ENCODE results near the gene HSPA12A. TPM values are rescaled to one million over a fixed set of nuclear protein-coding genes. Genes with fewer than 3 reads are reported as not detected.

Gene HSPA12A
- total and polyA plus RNA-seq, 4 donors, result 2.0 to 9.8 (median 5.0) TPM

- Histone ChIP-seq H3K36me3 (ENCODE audit: control insufficient read depth in 4 of 4, insufficient read depth in 4 of 4, low read length in 4 of 4) (peaks cover 0 to 2% (median 0%) of the 10 kb centered on the region in 4 donors), H3K9ac (ENCODE audit: insufficient read depth in 1 of 2, low read length in 2 of 2) (no peak overlapping the region), H3K4me1 (ENCODE audit: control insufficient read depth in 5 of 5, insufficient read depth in 5 of 5, low read length in 5 of 5) (peaks cover 0 to 1% (median 0%) of the 10 kb centered on the region in 5 donors), H3K9me3 (ENCODE audit: control insufficient read depth in 4 of 4, insufficient read depth in 3 of 4, low read length in 3 of 4) (peaks cover 0 to 2% (median 0%) of the 10 kb centered on the region in 4 donors), H3K27ac (ENCODE audit: low read depth in 1 of 2, low read length in 1 of 2) (no peak overlapping the region), H3K4me3 (no peak overlapping the region), H3K27me3 (ENCODE audit: control insufficient read depth in 3 of 3, insufficient read depth in 3 of 3, low read length in 2 of 3) (peaks cover 0 to 3% (median 0%) of the 10 kb centered on the region in 3 donors)
- no peak for TF ChIP-seq CTCF (IDR thresholded peaks at IDR 0.05; ENCODE audit: control extremely low read depth, extremely low read depth)
- DNase-seq (no peak), ATAC-seq (ENCODE audit: insufficient read depth, low FRiP score) (no peak)
- 82 to 89% methylated on average over 2 of the region's 2 CpGs for WGBS, 2 donors
Measured at GRCh38 chr10:116673866-116674265, 68.5 kb downstream of the HSPA12A start.

- no peak for TF ChIP-seq CTCF (IDR thresholded peaks at IDR 0.05; ENCODE audit: control extremely low read depth, extremely low read depth)
- Histone ChIP-seq H3K9me3 (ENCODE audit: control insufficient read depth in 4 of 4, insufficient read depth in 3 of 4, low read length in 3 of 4) (peaks cover 0 to 5% (median 0%) of the 10 kb centered on the region in 4 donors), H3K4me1 (ENCODE audit: control insufficient read depth in 5 of 5, insufficient read depth in 5 of 5, low read length in 5 of 5) (peaks cover 0 to 1% (median 0%) of the 10 kb centered on the region in 5 donors), H3K4me3 (no peak overlapping the region), H3K27ac (ENCODE audit: low read depth in 1 of 2, low read length in 1 of 2) (no peak overlapping the region), H3K36me3 (ENCODE audit: control insufficient read depth in 4 of 4, insufficient read depth in 4 of 4, low read length in 4 of 4) (peaks cover 0 to 2% (median 0%) of the 10 kb centered on the region in 4 donors), H3K27me3 (ENCODE audit: control insufficient read depth in 3 of 3, insufficient read depth in 3 of 3, low read length in 2 of 3) (peaks cover 0 to 3% (median 0%) of the 10 kb centered on the region in 3 donors), H3K9ac (ENCODE audit: insufficient read depth in 1 of 2, low read length in 2 of 2) (no peak overlapping the region)
- WGBS, 2 donors, result 92 to 95% methylated on average over 5 of the region's 5 CpGs
- ATAC-seq (ENCODE audit: insufficient read depth, low FRiP score), result no peak
- DNase-seq, result no peak
Measured at GRCh38 chr10:116672891-116673290, 69.5 kb downstream of the HSPA12A start.

GRCh38 chr10:116671274-116671926 is 71.0 kb downstream of the HSPA12A start:
- Histone ChIP-seq H3K9ac (ENCODE audit: insufficient read depth in 1 of 2, low read length in 2 of 2) (no peak overlapping the region), H3K4me3 (no peak overlapping the region), H3K9me3 (ENCODE audit: control insufficient read depth in 4 of 4, insufficient read depth in 3 of 4, low read length in 3 of 4) (peaks cover 0 to 7% (median 0%) of the 10 kb centered on the region in 4 donors), H3K36me3 (ENCODE audit: control insufficient read depth in 4 of 4, insufficient read depth in 4 of 4, low read length in 4 of 4) (peaks cover 0 to 2% (median 0%) of the 10 kb centered on the region in 4 donors), H3K27me3 (ENCODE audit: control insufficient read depth in 3 of 3, insufficient read depth in 3 of 3, low read length in 2 of 3) (peaks cover 0 to 3% (median 0%) of the 10 kb centered on the region in 3 donors), H3K4me1 (ENCODE audit: control insufficient read depth in 5 of 5, insufficient read depth in 5 of 5, low read length in 5 of 5) (peaks cover 0 to 1% (median 0%) of the 10 kb centered on the region in 5 donors), H3K27ac (ENCODE audit: low read depth in 1 of 2, low read length in 1 of 2) (no peak overlapping the region)
- no peak for TF ChIP-seq CTCF (IDR thresholded peaks at IDR 0.05; ENCODE audit: control extremely low read depth, extremely low read depth)
- ATAC-seq (ENCODE audit: insufficient read depth, low FRiP score) (no peak), DNase-seq (no peak)
- 62 to 68% methylated on average over 5 of the region's 5 CpGs for WGBS, 2 donors
